Heart left ventricle (tissue), 13 donors: Measurements from ENCODE around the gene ZBTB4.

Experiments
- POLR2A ChIP-seq, 2 donors: fragments of 450-650 bp; IDR thresholded peaks; one replicate each; pipeline ENCODE4 v1.6.1; 2017; ENCODE audit warnings: antibody characterized with exemption in 2 of 2, mild to moderate bottlenecking in 2 of 2, moderate library complexity in 2 of 2
- TF ChIP-seq, protein P1 (sequence below), 12 donors: fragments of 200-600 bp; sonication (generic) in 4 of 12; IDR thresholded peaks; one replicate each; pipeline versions ENCODE4 v1.5.0 to v1.8.0; 2018 to 2022; ENCODE audit warnings: antibody characterized with exemption in 12 of 12, mild to moderate bottlenecking in 5 of 12
- donor health status: ischemic (EF 13 %, LVEDD 7.1; RV severe dilation, severe dysfunction).
- donor health status: DM: no; HTN: yes; CAD: no.
- donor health status: DM: no; HTN: no; CAD: no.
- donor health status: ischemic (EF 25% LVEDD 6.9; RV normal size, moderate dysfunction).
- donor health status: ischemic (EF 25% LVEDD 5.7; RV mildly dilated, moderate dysfunction).
- donor health status: ischemic (EF 35%, LVEDD 5.7; RV mildly dilated, moderate dysfunction).
- donor health status: nonischemic (EF 11% LVEDD 7.7; RV severe dilation, severe dysfunction).
- donor health status: DM: yes; HTN: yes; CAD: no.
- donor health status: PGD.
- donor health status: ischemic (EF 29% LVEDD 5.4; RV normal size, mild dysfunction).
- donor health status: nonischemic (EF 23%, LVEDD 6.1; RV moderate dilation, normal function).

DNA sequence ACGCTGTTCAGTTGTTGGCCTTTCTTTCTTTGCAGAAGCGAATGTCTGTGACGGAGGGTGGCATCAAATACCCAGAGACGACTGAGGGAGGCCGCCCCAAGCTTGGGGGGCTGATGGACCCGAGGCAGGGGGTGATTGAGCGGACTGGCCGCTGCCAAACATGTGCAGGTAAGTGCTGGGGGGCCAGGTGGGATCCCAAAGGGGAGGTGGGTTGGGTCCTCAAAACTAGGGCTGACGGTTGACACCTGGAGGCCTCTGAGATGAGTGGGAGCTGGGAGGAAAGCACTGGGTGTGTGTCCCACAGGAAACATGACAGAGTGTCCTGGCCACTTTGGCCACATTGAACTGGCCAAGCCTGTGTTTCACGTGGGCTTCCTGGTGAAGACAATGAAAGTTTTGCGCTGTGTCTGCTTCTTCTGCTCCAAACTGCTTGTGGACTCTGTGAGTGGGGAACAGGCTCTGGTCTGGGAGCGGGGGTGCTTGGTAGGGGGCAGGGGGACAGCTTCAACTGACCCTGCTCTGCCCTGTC lies 16.5 kb upstream of the ZBTB4 start:
- TF ChIP-seq, protein P1, sequence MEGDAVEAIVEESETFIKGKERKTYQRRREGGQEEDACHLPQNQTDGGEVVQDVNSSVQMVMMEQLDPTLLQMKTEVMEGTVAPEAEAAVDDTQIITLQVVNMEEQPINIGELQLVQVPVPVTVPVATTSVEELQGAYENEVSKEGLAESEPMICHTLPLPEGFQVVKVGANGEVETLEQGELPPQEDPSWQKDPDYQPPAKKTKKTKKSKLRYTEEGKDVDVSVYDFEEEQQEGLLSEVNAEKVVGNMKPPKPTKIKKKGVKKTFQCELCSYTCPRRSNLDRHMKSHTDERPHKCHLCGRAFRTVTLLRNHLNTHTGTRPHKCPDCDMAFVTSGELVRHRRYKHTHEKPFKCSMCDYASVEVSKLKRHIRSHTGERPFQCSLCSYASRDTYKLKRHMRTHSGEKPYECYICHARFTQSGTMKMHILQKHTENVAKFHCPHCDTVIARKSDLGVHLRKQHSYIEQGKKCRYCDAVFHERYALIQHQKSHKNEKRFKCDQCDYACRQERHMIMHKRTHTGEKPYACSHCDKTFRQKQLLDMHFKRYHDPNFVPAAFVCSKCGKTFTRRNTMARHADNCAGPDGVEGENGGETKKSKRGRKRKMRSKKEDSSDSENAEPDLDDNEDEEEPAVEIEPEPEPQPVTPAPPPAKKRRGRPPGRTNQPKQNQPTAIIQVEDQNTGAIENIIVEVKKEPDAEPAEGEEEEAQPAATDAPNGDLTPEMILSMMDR (IDR thresholded peaks at IDR 0.05) = no peak
- TF ChIP-seq POLR2A (IDR thresholded peaks at IDR 0.05) = no peak
